ENCODE measurements around the gene CLCNKB. TPM values are rescaled to one million over a fixed set of nuclear protein-coding genes. Genes with fewer than 3 reads are reported as not detected.

Gene CLCNKB
- total and polyA plus RNA-seq, 2 donors (not counting 3 experiments of a cell fraction or from before 2014, with no cell fraction given), result 0.18 TPM; not detected in 1

DNA sequence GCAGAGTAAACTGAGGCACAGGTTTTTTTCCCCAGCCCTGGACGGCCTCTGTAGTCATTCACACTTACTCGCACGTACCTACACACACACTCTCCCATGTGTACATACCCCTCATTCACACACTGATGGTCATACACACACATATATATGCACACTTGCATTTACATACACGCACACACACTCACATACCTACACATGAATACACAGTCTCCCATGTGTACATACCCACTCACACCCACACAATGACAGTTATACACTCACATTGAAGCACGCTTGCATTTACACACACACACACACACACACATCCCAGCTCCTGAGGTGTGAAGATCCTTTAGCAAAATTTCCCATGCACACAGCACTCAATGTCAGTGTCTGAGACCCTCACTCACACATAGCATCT, 30.6 kb downstream of the CLCNKB start:
- ChIA-PET POLR2A (no interaction called here), CTCF (interaction anchor here (1.4 to 13.2 kb wide), 13 partner anchors 9 to 290 kb away, joined by 4 to 179 read pairs (median 10); partner anchors contain the start of gene EPHA2)
- H3K36me3 ChIP-seq (ENCODE audit: control insufficient read depth in 2 of 2, extremely low read depth in 1 of 2, insufficient read depth in 2 of 2, low read length in 2 of 2), result no peaks in the 10 kb centered on the region
- TF ChIP-seq CTCF (IDR thresholded peaks at IDR 0.05; ENCODE audit: extremely low read depth in 1 of 2, insufficient read depth in 1 of 2, low read depth in 1 of 2, low read length in 2 of 2) (no peak), JUN (IDR thresholded peaks at IDR 0.05; ENCODE audit: borderline replicate concordance, insufficient read depth, insufficient read length, low read depth) (no peak), EZH2 (IDR thresholded peaks at IDR 0.05; ENCODE audit: borderline replicate concordance, low read depth, low read length, severe bottlenecking) (no peak), MYC (IDR thresholded peaks at IDR 0.05; ENCODE audit: low read depth, low read length) (no peak), POLR2A (IDR thresholded peaks at IDR 0.05; ENCODE audit: low read depth, low read length) (no peak), FOS (IDR thresholded peaks at IDR 0.05; ENCODE audit: borderline replicate concordance, insufficient read depth, low read length) (no peak), POLR2AphosphoS5 (IDR thresholded peaks at IDR 0.05; ENCODE audit: insufficient read depth, low read depth, low read length) (no peak), GATA2 (IDR thresholded peaks at IDR 0.05; ENCODE audit: insufficient read depth, insufficient read length, low read depth, low read length) (no peak)
- TF ChIP-seq, protein P1, sequence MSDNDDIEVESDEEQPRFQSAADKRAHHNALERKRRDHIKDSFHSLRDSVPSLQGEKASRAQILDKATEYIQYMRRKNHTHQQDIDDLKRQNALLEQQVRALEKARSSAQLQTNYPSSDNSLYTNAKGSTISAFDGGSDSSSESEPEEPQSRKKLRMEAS (IDR thresholded peaks at IDR 0.05; ENCODE audit: insufficient read depth, insufficient read length), result no peak
- intact Hi-C loops (cut with micrococcal nuclease) (no loop called here), dilution Hi-C loops (cut with MboI; ENCODE audit: extremely low pct_ligation_motif_present, low sequenced_read_pairs) (no loop called here)
- no peaks in the 10 kb centered on the region for H3K27me3 ChIP-seq (ENCODE audit: control insufficient read depth in 2 of 2, insufficient read depth in 2 of 2, low read length in 2 of 2)
- no peaks in the 10 kb centered on the region for H3K9me1 ChIP-seq (replicated peaks; ENCODE audit: control insufficient read depth, extremely low read depth, insufficient read depth, low read length)
- no peak overlapping the region for H3K9ac ChIP-seq (replicated peaks; ENCODE audit: extremely low read depth, insufficient read depth, low read length)
- peaks cover 13% of the 10 kb centered on the region for H3K4me1 ChIP-seq (ENCODE audit: control insufficient read depth, extremely low read depth, insufficient read depth, low read length)
- DNase-seq (ENCODE audit: low read depth, low spot score), result no peak
- no peak overlapping the region for H3K27ac ChIP-seq (ENCODE audit: insufficient read depth, low read depth, low read length)
- H3K4me2 ChIP-seq (ENCODE audit: insufficient read depth, low read length), result no peak overlapping the region
- no peak for FAIRE-seq
- H3K79me2 ChIP-seq (ENCODE audit: control insufficient read depth, insufficient read depth, low read length), result no peaks in the 10 kb centered on the region
- no peak overlapping the region for H2AFZ ChIP-seq (ENCODE audit: low read depth, low read length)
- no TSS peak for BruUV-seq (replicated peaks)
- H3K4me3 ChIP-seq (replicated peaks in 1 of 3; ENCODE audit: insufficient read depth in 1 of 3, low read depth in 1 of 3, low read length in 3 of 3), result no peak overlapping the region
- H4K20me1 ChIP-seq (replicated peaks; ENCODE audit: control insufficient read depth, extremely low read depth, insufficient read depth, low read length), result no peaks in the 10 kb centered on the region
- H3K9me3 ChIP-seq (replicated peaks; ENCODE audit: control insufficient read depth, insufficient read depth, low read length), result no peaks in the 10 kb centered on the region
